ENCODE measurements around the gene RPL13. TPM values are rescaled to one million over a fixed set of nuclear protein-coding genes. Genes with fewer than 3 reads are reported as not detected.

Gene RPL13
- total and polyA plus RNA-seq, 4 donors = 699 to 2,663 (median 1,571) TPM

DNA sequence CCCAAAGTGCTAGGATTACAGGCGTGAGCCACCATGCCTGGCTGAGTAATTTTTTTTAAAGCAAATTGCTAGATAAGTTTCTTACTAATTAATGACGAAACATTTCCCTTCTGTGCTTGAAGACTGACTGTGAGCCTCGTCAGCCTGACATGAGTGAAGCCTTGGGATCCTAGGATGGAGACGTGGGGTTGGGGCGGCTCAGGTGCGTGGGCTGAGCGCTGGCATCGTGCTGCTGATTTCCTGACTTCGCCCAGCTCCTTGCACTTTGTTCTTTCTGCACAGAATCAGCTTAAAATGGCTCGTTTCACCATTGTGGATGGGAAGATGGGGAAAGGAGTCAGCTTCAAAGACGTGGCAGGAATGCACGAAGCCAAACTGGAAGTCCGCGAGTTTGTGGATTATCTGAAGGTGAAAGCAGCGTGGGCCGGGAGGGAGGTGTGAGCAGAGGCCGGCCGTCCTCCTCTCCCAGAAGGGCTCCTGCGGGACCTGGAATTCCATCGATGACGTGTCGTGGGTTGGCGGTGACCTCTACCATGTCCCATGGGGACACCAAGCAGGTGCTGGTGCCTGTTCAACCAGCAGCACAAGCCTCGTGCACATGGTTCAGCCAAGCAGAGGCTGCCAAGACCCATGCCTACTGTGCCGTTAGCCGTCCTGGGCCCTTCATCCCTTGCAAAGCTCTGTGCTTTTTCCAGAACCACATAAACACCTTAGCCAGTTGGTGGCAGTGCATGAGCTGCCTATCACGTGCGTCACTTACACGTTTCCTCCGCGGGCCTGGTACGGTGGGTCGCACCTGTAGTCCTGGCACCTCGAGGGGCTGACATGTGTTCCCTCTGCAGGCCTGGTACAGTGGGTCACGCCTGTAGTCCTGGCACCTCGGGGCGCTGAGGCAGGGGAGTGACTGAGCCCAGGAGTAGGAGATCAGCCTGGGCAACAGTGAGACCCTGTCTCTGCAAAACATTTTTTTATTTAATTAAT is 29.8 kb upstream of the RPL13 start:
- H3K4me3 ChIP-seq (ENCODE audit: low read depth in 1 of 3, low read length in 3 of 3) = no peak overlapping the region
- peaks cover 2 to 62% (median 29%) of the 10 kb centered on the region in 4 donors for H3K36me3 ChIP-seq (ENCODE audit: control insufficient read depth in 4 of 4, insufficient read depth in 3 of 4, low read depth in 1 of 4, low read length in 3 of 4)
- no peak for DNase-seq (ENCODE audit: low spot score)
- peaks cover 4 to 23% (median 14%) of the 10 kb centered on the region in 4 donors for H3K4me1 ChIP-seq (ENCODE audit: control insufficient read depth in 4 of 4, insufficient read depth in 4 of 4, low read length in 3 of 4)
- 96% methylated on average over 37 of the region's 37 CpGs for WGBS
- TF ChIP-seq EGR1 (IDR thresholded peaks at IDR 0.05; ENCODE audit: low read depth in 2 of 2) = no peak
- no peak for TF ChIP-seq RAD21 (IDR thresholded peaks at IDR 0.05)
- TF ChIP-seq TAF1 (conservative IDR thresholded peaks at IDR 0.05) = no peak
- TF ChIP-seq GABPA (IDR thresholded peaks at IDR 0.05 in 1 of 2, conservative IDR thresholded peaks at IDR 0.05 in 1 of 2) = no peak
- no peak for TF ChIP-seq FOXA1 (IDR thresholded peaks at IDR 0.05)
- TF ChIP-seq NR2F2 (IDR thresholded peaks at IDR 0.05) = no peak
- TF ChIP-seq HNF4G (IDR thresholded peaks at IDR 0.05) = no peak
- TF ChIP-seq, protein P1, sequence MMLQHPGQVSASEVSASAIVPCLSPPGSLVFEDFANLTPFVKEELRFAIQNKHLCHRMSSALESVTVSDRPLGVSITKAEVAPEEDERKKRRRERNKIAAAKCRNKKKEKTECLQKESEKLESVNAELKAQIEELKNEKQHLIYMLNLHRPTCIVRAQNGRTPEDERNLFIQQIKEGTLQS (IDR thresholded peaks at IDR 0.05) = no peak
- TF ChIP-seq, protein P2, sequence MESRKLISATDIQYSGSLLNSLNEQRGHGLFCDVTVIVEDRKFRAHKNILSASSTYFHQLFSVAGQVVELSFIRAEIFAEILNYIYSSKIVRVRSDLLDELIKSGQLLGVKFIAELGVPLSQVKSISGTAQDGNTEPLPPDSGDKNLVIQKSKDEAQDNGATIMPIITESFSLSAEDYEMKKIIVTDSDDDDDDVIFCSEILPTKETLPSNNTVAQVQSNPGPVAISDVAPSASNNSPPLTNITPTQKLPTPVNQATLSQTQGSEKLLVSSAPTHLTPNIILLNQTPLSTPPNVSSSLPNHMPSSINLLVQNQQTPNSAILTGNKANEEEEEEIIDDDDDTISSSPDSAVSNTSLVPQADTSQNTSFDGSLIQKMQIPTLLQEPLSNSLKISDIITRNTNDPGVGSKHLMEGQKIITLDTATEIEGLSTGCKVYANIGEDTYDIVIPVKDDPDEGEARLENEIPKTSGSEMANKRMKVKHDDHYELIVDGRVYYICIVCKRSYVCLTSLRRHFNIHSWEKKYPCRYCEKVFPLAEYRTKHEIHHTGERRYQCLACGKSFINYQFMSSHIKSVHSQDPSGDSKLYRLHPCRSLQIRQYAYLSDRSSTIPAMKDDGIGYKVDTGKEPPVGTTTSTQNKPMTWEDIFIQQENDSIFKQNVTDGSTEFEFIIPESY (IDR thresholded peaks at IDR 0.05) = no peak
- no peak for TF ChIP-seq FOXA2 (IDR thresholded peaks at IDR 0.05)
- no peak for TF ChIP-seq RXRA (IDR thresholded peaks at IDR 0.05)
- TF ChIP-seq SP1 (IDR thresholded peaks at IDR 0.05) = no peak
- no peak for TF ChIP-seq REST (IDR thresholded peaks at IDR 0.05)
- no peak for TF ChIP-seq HNF4A (conservative IDR thresholded peaks at IDR 0.05)
- TF ChIP-seq, protein P3, sequence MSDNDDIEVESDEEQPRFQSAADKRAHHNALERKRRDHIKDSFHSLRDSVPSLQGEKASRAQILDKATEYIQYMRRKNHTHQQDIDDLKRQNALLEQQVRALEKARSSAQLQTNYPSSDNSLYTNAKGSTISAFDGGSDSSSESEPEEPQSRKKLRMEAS (IDR thresholded peaks at IDR 0.05) = no peak
- no peak for TF ChIP-seq JUND (IDR thresholded peaks at IDR 0.05)
- TF ChIP-seq, protein P4, sequence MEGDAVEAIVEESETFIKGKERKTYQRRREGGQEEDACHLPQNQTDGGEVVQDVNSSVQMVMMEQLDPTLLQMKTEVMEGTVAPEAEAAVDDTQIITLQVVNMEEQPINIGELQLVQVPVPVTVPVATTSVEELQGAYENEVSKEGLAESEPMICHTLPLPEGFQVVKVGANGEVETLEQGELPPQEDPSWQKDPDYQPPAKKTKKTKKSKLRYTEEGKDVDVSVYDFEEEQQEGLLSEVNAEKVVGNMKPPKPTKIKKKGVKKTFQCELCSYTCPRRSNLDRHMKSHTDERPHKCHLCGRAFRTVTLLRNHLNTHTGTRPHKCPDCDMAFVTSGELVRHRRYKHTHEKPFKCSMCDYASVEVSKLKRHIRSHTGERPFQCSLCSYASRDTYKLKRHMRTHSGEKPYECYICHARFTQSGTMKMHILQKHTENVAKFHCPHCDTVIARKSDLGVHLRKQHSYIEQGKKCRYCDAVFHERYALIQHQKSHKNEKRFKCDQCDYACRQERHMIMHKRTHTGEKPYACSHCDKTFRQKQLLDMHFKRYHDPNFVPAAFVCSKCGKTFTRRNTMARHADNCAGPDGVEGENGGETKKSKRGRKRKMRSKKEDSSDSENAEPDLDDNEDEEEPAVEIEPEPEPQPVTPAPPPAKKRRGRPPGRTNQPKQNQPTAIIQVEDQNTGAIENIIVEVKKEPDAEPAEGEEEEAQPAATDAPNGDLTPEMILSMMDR (IDR thresholded peaks at IDR 0.05; ENCODE audit: low read depth, low read length, missing input control) = no peak
- no peak for TF ChIP-seq YY1 (IDR thresholded peaks at IDR 0.05)
- no peaks in the 10 kb centered on the region for H3K9me3 ChIP-seq (ENCODE audit: control insufficient read depth in 4 of 4, low read length in 3 of 4)
- no peaks in the 10 kb centered on the region for H3K27me3 ChIP-seq (ENCODE audit: control insufficient read depth in 4 of 4, insufficient read depth in 4 of 4, low read length in 3 of 4)
- H3K9ac ChIP-seq (ENCODE audit: low read depth in 1 of 2, low read length in 2 of 2) = no peak overlapping the region
- no peak overlapping the region for H3K27ac ChIP-seq (ENCODE audit: low read depth in 1 of 2, low read length in 2 of 2)
